HL-60 (cell line): Measurements from ENCODE around the gene RPN2.

Experiments used
- CTCF ChIP-seq: IDR thresholded peaks from one replicate; pipeline ENCODE4 v1.5.1; 2011; ENCODE audit warnings: low read length, control low read depth, inconsistent platforms; ENCODE audit not compliant: insufficient read depth
- GABPA ChIP-seq: IDR thresholded peaks from 2 replicates; pipeline ENCODE4 v1.6.1; 2012; ENCODE audit warnings: low read depth
- POLR2AphosphoS5 ChIP-seq: IDR thresholded peaks from 2 replicates; pipeline ENCODE4 v1.6.1; 2012; ENCODE audit warnings: low read depth

GRCh38 chr20:37259031-37259430, 79.9 kb downstream of the RPN2 start:
- no peak for TF ChIP-seq POLR2AphosphoS5
- no peak for TF ChIP-seq CTCF
- no peak for TF ChIP-seq GABPA
